ENCODE results near the gene GOLGA6L10.

The GOLGA6L10 gene

GRCh38 chr15:82298032-82298431 is 51.2 kb downstream of the GOLGA6L10 start:
- no peak for DNase-seq

DNA sequence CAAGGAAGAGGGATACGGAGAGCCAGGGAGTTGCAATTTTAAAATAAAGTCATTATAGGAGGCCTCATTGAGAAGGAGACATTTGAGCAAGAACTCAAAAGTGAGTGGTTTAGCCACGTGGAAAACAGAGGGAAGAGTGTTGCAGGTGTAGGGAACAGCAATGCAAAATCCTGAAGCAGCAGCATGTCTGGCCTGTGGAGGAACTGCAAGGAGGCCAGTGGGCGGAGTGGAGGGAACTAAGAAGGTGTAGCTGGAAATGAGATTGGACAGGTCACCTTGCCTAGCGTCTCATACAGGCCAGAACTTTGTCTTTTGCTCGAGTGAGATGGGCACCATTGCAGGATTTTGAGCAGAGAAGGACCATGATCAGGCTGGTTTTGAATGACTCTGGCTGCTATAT is 51.7 kb downstream of the GOLGA6L10 start:
- DNase-seq = no peak

DNA sequence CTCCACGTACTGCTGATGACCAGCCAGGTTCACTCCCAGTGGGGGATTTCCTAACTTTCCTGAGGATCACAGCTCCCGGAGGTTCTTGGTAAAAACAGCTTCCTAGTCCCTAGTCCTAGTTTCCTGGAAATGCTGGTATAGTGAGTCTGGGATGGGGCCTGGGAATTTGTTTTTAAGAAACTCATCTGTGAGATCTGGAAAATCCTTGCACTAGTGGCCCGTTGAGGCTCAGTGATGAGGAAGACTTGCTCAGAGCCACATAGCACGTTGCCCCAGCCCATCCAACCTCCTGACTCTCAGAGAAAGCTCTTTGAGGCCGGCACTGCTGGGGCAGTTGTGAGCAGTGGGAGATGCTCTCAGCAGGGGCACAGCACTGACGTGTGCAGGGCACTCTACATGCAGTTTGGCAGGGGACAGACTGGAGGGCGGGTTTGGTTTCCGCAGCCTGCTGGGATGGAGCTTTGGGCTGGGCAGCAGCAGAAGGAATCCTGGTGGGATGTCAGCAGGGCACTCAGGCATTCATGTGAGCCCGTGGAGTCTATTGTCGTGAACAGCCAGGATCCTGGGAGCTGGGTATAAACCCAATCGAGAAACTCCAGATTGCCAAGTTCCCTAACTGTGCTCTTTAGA is 55.1 kb downstream of the GOLGA6L10 start:
- DNase-seq = no peak

GRCh38 chr15:82292271-82292670 is 57.0 kb downstream of the GOLGA6L10 start:
- no peak for DNase-seq
